BJ (cell line): ENCODE results near the gene MRPL24. TPM values are rescaled to one million over a fixed set of nuclear protein-coding genes. Genes with fewer than 3 reads are reported as not detected.

Source experiments
- CTCF ChIA-PET: fragments of 350-600 bp; formaldehyde crosslinking; extraction: SDS; loops from one replicate; lab custom pipeline; 2021; ENCODE audit warnings: antibody characterized with exemption, inconsistent platforms; lab: Yijun Ruan, JAX
- POLR2A ChIA-PET: fragments of 300-600 bp; sonication (Branson Sonifier 250); formaldehyde crosslinking; extraction: SDS; loops from one replicate; lab custom pipeline; 2021; ENCODE audit warnings: antibody characterized with exemption; lab: Charles Lee
- DNase-seq: peaks from one replicate; pipeline ENCODE4 v3.0.0-alpha.2; 2011; ENCODE audit warnings: low read depth
- H3K27me3 ChIP-seq: 2 replicates; pipeline ENCODE4 v1.6.0; 2011; ENCODE audit warnings: low read length; ENCODE audit not compliant: control insufficient read depth, insufficient read depth
- H3K36me3 ChIP-seq: 2 replicates; pipeline ENCODE4 v1.5.1; 2011; ENCODE audit warnings: low read length; ENCODE audit not compliant: control insufficient read depth, insufficient read depth
- H3K4me3 ChIP-seq: 2 replicates; pipeline ENCODE4 v1.5.1; 2011; ENCODE audit warnings: low read depth, mild to moderate bottlenecking, control low read depth, low read length
- polyA plus RNA-seq: library from polyadenylated mRNA; depleted of rRNA; stranded (reverse); fragments of >200 nt; gene quantifications from 2 replicates; pipeline ENCODE4 v1.2.3, GENCODE V29; 2011
- TF ChIP-seq, protein P1 (sequence below): IDR thresholded peaks from 2 replicates; pipeline ENCODE4 v1.5.1; 2011; ENCODE audit warnings: low read depth, mild to moderate bottlenecking, control low read depth, inconsistent platforms, low read length, moderate library complexity; ENCODE audit not compliant: insufficient read depth

The MRPL24 gene
- polyA plus RNA-seq, 1 experiment = 120 TPM

DNA sequence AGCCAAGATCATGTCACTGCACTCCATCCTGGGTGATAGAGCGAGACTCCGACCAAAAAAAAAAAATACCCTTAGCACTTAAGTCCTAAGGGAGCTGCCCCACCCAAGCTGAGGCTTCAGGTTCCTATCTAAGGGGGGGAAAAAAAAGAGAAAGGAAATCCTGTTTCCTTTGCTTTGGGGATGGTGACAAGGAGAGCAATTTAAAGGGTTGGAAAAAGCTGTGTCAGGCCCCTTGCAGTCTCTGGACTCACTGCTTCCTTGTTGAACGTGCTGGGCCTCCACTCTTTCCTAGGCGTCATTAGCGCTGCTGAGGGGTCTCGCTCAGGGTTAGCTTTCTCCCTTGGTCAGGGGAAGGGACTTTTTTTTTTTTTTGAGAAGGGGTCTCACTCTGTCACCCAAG lies 44.6 kb upstream of the MRPL24 start:
- TF ChIP-seq, protein P1, sequence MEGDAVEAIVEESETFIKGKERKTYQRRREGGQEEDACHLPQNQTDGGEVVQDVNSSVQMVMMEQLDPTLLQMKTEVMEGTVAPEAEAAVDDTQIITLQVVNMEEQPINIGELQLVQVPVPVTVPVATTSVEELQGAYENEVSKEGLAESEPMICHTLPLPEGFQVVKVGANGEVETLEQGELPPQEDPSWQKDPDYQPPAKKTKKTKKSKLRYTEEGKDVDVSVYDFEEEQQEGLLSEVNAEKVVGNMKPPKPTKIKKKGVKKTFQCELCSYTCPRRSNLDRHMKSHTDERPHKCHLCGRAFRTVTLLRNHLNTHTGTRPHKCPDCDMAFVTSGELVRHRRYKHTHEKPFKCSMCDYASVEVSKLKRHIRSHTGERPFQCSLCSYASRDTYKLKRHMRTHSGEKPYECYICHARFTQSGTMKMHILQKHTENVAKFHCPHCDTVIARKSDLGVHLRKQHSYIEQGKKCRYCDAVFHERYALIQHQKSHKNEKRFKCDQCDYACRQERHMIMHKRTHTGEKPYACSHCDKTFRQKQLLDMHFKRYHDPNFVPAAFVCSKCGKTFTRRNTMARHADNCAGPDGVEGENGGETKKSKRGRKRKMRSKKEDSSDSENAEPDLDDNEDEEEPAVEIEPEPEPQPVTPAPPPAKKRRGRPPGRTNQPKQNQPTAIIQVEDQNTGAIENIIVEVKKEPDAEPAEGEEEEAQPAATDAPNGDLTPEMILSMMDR = no peak
- no peaks in the 10 kb centered on the region for H3K27me3 ChIP-seq
- ChIA-PET CTCF (interaction anchor here (0.7 to 7.5 kb wide), 7 partner anchors 10 to 146 kb away, joined by 3 to 60 read pairs (median 4); partner anchors contain the start of gene NTRK1), POLR2A (no interaction called here)
- DNase-seq = no peak
- no peak overlapping the region for H3K4me3 ChIP-seq
- H3K36me3 ChIP-seq = peaks cover 13% of the 10 kb centered on the region

DNA sequence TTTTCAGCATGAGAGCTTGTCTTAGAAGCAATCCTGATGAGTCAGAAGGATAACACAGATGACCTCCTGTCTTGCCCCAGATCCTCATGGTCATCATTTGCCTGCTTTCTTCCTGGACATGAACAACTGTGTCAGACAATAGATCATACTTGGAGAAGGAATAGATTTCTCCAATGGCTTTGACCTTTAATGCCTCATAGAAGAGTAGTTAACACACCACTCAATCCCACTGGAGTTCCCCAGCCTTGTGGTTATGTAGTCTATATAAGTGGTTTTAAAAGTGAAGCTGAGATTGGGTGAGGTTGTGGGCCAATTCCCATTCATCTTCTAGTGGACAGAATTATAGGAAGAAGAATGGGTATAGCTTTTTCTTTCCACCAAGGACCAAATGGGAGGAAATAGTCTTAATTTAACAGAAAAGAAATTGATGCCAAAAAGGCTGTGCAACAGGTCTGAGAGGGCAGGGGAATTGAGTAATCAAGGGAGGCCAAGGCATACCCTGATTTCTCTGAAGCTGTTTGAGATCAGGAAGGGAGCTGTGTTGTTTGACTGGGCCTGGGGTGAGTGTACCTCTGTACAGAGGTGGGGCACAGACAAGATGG lies 40.8 kb upstream of the MRPL24 start:
- no peaks in the 10 kb centered on the region for H3K27me3 ChIP-seq
- CTCF ChIA-PET = interaction anchor here (0.8 to 7.5 kb wide), 11 partner anchors 9 to 145 kb away, joined by 3 to 60 read pairs (median 4); partner anchors contain the start of gene NTRK1
- peaks cover 10% of the 10 kb centered on the region for H3K36me3 ChIP-seq
- H3K4me3 ChIP-seq = no peak overlapping the region
- no peak for DNase-seq
- POLR2A ChIA-PET = no interaction called here
- TF ChIP-seq, protein P1 = no peak

DNA sequence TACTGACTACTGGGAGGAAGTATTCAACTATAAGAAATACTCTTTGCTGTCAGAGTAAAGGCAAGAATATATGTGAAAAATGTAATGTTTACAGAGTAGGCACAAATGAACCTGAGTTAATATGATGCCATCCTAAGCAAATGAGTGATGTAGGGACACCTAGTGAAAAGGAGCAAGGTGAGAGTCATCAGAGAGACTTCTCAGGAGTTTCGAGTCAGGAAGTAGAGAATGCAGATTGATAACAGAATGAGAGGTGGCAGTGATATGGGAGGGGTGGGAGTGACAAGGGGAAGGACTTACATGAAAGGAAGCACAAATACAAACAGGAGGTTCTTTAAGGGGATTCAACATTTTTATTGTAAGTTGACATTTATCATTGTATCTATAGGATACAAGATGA lies 36.7 kb upstream of the MRPL24 start:
- POLR2A ChIA-PET = no interaction called here
- Histone ChIP-seq H3K27me3 (no peaks in the 10 kb centered on the region), H3K4me3 (no peak overlapping the region), H3K36me3 (peaks cover 2% of the 10 kb centered on the region)
- DNase-seq = no peak
- CTCF ChIA-PET = interaction anchor here (0.9 to 1.0 kb wide), 2 partner anchors 51 to 83 kb away, joined by 3 read pairs; partner anchors contain the start of gene NTRK1
- TF ChIP-seq, protein P1 = no peak

DNA sequence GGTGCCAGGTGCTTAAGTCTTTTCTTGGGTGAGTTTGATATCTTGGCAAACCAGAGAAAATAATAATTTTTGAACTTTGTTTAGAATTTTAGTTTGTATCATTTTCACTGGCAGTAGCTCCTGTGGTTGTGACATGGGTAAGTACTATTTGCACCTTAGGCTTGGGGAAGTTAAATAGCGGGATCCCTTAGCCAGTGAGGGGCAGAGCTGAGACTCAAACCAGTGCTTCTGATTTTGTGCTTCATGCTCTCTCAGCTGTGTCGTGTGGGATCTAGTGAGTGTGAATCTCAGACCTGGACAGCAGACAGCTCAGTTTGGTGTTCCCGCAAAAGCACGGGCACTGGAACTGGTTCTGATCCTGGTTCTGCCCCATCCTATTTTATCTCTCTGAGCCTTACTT lies 36.1 kb upstream of the MRPL24 start:
- TF ChIP-seq, protein P1 = no peak
- Histone ChIP-seq H3K27me3 (no peaks in the 10 kb centered on the region), H3K4me3 (no peak overlapping the region), H3K36me3 (peaks cover 2% of the 10 kb centered on the region)
- no peak for DNase-seq
- CTCF ChIA-PET = interaction anchor here (0.6 to 1.0 kb wide), 2 partner anchors 51 to 89 kb away, joined by 3 read pairs; no protein-coding TSS in a partner anchor
- POLR2A ChIA-PET = no interaction called here

DNA sequence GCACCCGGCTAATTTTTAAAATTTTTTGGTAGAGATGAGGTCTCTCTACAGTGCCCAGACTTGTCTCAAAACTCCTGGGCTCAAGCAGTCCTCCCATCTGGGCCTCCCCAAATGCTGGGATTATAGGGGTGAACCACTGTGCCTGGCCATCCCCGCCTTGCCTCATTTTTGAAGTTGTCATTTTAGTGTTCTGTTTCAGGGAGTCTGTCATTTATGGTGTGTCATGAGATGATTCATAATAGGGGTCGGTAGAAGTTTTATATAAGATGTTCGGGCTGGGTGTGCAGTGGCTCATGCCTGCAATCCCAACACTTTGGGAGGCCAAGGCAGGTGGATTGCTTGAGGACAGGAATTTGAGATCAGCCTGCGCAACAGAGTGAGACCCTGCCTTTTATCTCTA lies 34.9 kb upstream of the MRPL24 start:
- peaks cover 3% of the 10 kb centered on the region for H3K36me3 ChIP-seq
- ChIA-PET CTCF (interaction anchor here (0.9 kb wide), 1 partner anchor 10 kb away, joined by 3 read pairs; no protein-coding TSS in a partner anchor), POLR2A (no interaction called here)
- TF ChIP-seq, protein P1 = no peak
- no peak for DNase-seq
- no peak overlapping the region for H3K4me3 ChIP-seq
- no peaks in the 10 kb centered on the region for H3K27me3 ChIP-seq
